Keratinocyte (primary cell): ENCODE data around the gene OLFML2B. TPM values are rescaled to one million over a fixed set of nuclear protein-coding genes. Genes with fewer than 3 reads are reported as not detected.

Experiments
- DNase-seq: peaks from one replicate; pipeline ENCODE4 v3.0.0-alpha.2; 2011; ENCODE audit warnings: low read depth, missing footprints, low spot score
- FAIRE-seq: peaks from 2 replicates; lab custom pipeline; 2011; peaks lifted over from hg19 to GRCh38; lab: Jason Lieb, UNC
- H2AFZ ChIP-seq: 2 replicates; pipeline ENCODE4 v1.6.0; 2012; ENCODE audit warnings: low read length, control low read depth, inconsistent platforms; ENCODE audit not compliant: control insufficient read depth
- H3K27ac ChIP-seq: 2 replicates; pipeline ENCODE4 v1.5.1; 2011; ENCODE audit warnings: low read length; ENCODE audit not compliant: control insufficient read depth, insufficient read depth
- H3K27me3 ChIP-seq: 3 replicates; pipeline ENCODE4 v1.6.0; 2011; ENCODE audit warnings: low read length; ENCODE audit not compliant: control insufficient read depth, insufficient read depth; ENCODE audit errors: extremely low read depth
- H3K36me3 ChIP-seq, 2 experiments: 2 replicates in 1 of 2; 3 replicates in 1 of 2; pipeline ENCODE4 v1.5.1; 2011; ENCODE audit warnings: low read length in 2 of 2, mild to moderate bottlenecking in 1 of 2; ENCODE audit not compliant: control insufficient read depth in 2 of 2, insufficient read depth in 2 of 2; ENCODE audit errors: extremely low read depth in 1 of 2
- H3K4me1 ChIP-seq: 3 replicates; pipeline ENCODE4 v1.5.1; 2011; ENCODE audit warnings: low read length; ENCODE audit not compliant: control insufficient read depth, insufficient read depth; ENCODE audit errors: extremely low read depth
- H3K4me2 ChIP-seq: 3 replicates; pipeline ENCODE4 v1.6.0; 2011; ENCODE audit warnings: low read depth, low read length; ENCODE audit not compliant: control insufficient read depth, insufficient read depth; ENCODE audit errors: extremely low read depth
- H3K4me3 ChIP-seq, 3 experiments: fragments of 200-600 bp in 1 of 3; sonication (generic) in 1 of 3; 2 replicates in 2 of 3; 3 replicates in 1 of 3; pipeline ENCODE4 v1.5.1; 2011 to 2016; ENCODE audit warnings: low read length in 3 of 3, mild to moderate bottlenecking in 3 of 3, control low read depth in 2 of 3, inconsistent platforms in 1 of 3, low read depth in 1 of 3, mixed read lengths in 1 of 3, mixed run types in 1 of 3, moderate library complexity in 1 of 3; ENCODE audit not compliant: control insufficient read depth in 2 of 3, insufficient read depth in 2 of 3; ENCODE audit errors: extremely low read depth in 1 of 3
- H3K79me2 ChIP-seq: 2 replicates; pipeline ENCODE4 v1.6.0; 2012; ENCODE audit warnings: low read length; ENCODE audit not compliant: control insufficient read depth, insufficient read depth
- H3K9ac ChIP-seq: 3 replicates; pipeline ENCODE4 v1.6.0; 2011; ENCODE audit warnings: low read length; ENCODE audit not compliant: control insufficient read depth, insufficient read depth; ENCODE audit errors: extremely low read depth
- H3K9me1 ChIP-seq: 3 replicates; pipeline ENCODE4 v1.6.0; 2011; ENCODE audit warnings: low read length; ENCODE audit not compliant: control insufficient read depth, insufficient read depth; ENCODE audit errors: extremely low read depth
- H3K9me3 ChIP-seq: 2 replicates; pipeline ENCODE4 v1.5.1; 2012; ENCODE audit warnings: low read depth, low read length; ENCODE audit not compliant: control insufficient read depth
- H4K20me1 ChIP-seq: 3 replicates; pipeline ENCODE4 v1.6.0; 2011; ENCODE audit warnings: low read length; ENCODE audit not compliant: control insufficient read depth, insufficient read depth; ENCODE audit errors: extremely low read depth
- CTCF ChIP-seq, 3 experiments: IDR thresholded peaks in 1 of 3; conservative IDR thresholded peaks in 1 of 3; optimal IDR thresholded peaks in 1 of 3; 2 replicates in 2 of 3; 3 replicates in 1 of 3; pipeline versions ENCODE3 to v1.5.1; 2011; ENCODE audit warnings: low read length in 3 of 3, mild to moderate bottlenecking in 3 of 3, moderate library complexity in 2 of 3, control low read depth in 1 of 3, inconsistent platforms in 1 of 3; ENCODE audit not compliant: insufficient read depth in 2 of 3; ENCODE audit errors: extremely low read depth in 1 of 3
- EZH2 ChIP-seq: IDR thresholded peaks from one replicate; pipeline ENCODE4 v1.6.1; 2012; ENCODE audit warnings: inconsistent platforms, mild to moderate bottlenecking, low read length, moderate library complexity
- dilution Hi-C: fragments of 300-500 bp; cut with MboI; formaldehyde crosslinking; loops from one replicate; pipeline ENCODE4 v1.7.0; 2020; ENCODE audit warnings: low sequenced_read_pairs; ENCODE audit not compliant: extremely low pct_ligation_motif_present
- polyA plus RNA-seq, 5 experiments: library from polyadenylated mRNA; depleted of rRNA in 3 of 5; stranded (reverse) in 3 of 5; stranded (forward) in 1 of 5; unstranded in 1 of 5; fragments of >200 nt; gene quantifications; 1 replicate in 1 of 5; 2 replicates in 3 of 5; 3 replicates in 1 of 5; pipeline versions ENCODE4 v1.2.1 to v1.2.3, GENCODE V29; 2011 to 2012; ENCODE audit warnings: missing spikeins in 2 of 5, low read depth in 1 of 5, low replicate concordance in 1 of 5

Gene OLFML2B
- polyA plus RNA-seq, 1 donor (not counting 4 experiments of a cell fraction or from before 2014, with no cell fraction given), result not detected

- no peak for FAIRE-seq
- H3K36me3 ChIP-seq, result no peaks in the 10 kb centered on the region
- dilution Hi-C loops, result no loop called here
Observed at GRCh38 chr1:162026881-162027280, 3.2 kb upstream of the OLFML2B start.

GRCh38 chr1:162025541-162025940 lies 1.9 kb upstream of the OLFML2B start:
- no peak for TF ChIP-seq CTCF (optimal IDR thresholded peaks at IDR 0.05 in 1 of 3, IDR thresholded peaks at IDR 0.05 in 1 of 3, conservative IDR thresholded peaks at IDR 0.05 in 1 of 3; ENCODE audit: extremely low read depth in 1 of 3, insufficient read depth in 2 of 3, low read length in 3 of 3)
- no peak for TF ChIP-seq EZH2
- H3K79me2 ChIP-seq, result no peaks in the 10 kb centered on the region
- no peaks in the 10 kb centered on the region for H4K20me1 ChIP-seq
- H3K9me3 ChIP-seq, result no peaks in the 10 kb centered on the region
- dilution Hi-C loops, result no loop called here
- no peak overlapping the region for H3K9ac ChIP-seq
- H3K4me3 ChIP-seq, result no peak overlapping the region
- FAIRE-seq (no peak), DNase-seq (no peak)
- H2AFZ ChIP-seq, result no peak overlapping the region
- no peak overlapping the region for H3K4me2 ChIP-seq
- no peak overlapping the region for H3K27ac ChIP-seq
- H3K9me1 ChIP-seq, result no peaks in the 10 kb centered on the region
- H3K27me3 ChIP-seq, result peaks cover 23% of the 10 kb centered on the region
- H3K36me3 ChIP-seq, result no peaks in the 10 kb centered on the region
- H3K4me1 ChIP-seq, result peaks cover 4% of the 10 kb centered on the region

More at GRCh38 chr1:162026881-162027280, 3.2 kb upstream of the OLFML2B start:
- Histone ChIP-seq H3K79me2 (no peaks in the 10 kb centered on the region), H3K9me1 (no peaks in the 10 kb centered on the region), H3K9ac (no peak overlapping the region), H3K4me3 (no peak overlapping the region), H3K4me1 (peaks cover 4% of the 10 kb centered on the region), H3K4me2 (no peak overlapping the region), H3K27me3 (peaks cover 23% of the 10 kb centered on the region), H3K9me3 (no peaks in the 10 kb centered on the region), H3K27ac (no peak overlapping the region), H2AFZ (no peak overlapping the region), H4K20me1 (no peaks in the 10 kb centered on the region)
- TF ChIP-seq CTCF (optimal IDR thresholded peaks at IDR 0.05 in 1 of 3, IDR thresholded peaks at IDR 0.05 in 1 of 3, conservative IDR thresholded peaks at IDR 0.05 in 1 of 3; ENCODE audit: extremely low read depth in 1 of 3, insufficient read depth in 2 of 3, low read length in 3 of 3), result no peak
- TF ChIP-seq EZH2, result no peak
- no peak for DNase-seq
